Stimulated activated naive CD8-positive, alpha-beta T cell treated with anti-CD3 and anti-CD28 coated beads, Interleukin-15, amount 100 ng/mL, for 72 hours (primary cell): ENCODE data around the gene ZNF750.

ENCODE experiments used
- ATAC-seq: fragments of 150-1000 bp; cut with Tn5 transposase; 2 replicates; pipeline ENCODE4 v1.10.0; 2021; ENCODE audit warnings: mild to moderate bottlenecking, moderate library complexity
- DNase-seq, 2 donors: peaks; one replicate each; pipeline ENCODE4 v3.0.0; 2021 to 2022
- H3K27ac Mint-ChIP-seq, 2 donors: one replicate each; pipeline ENCODE4 v1.8.0; 2022; ENCODE audit warnings: mild to moderate bottlenecking in 2 of 2, mixed read lengths in 2 of 2, moderate library complexity in 2 of 2
- H3K27me3 Mint-ChIP-seq: one replicate; pipeline ENCODE4 v1.8.0; 2022; ENCODE audit warnings: mixed read lengths
- H3K4me1 Mint-ChIP-seq: one replicate; pipeline ENCODE4 v1.8.0; 2022; ENCODE audit warnings: mild to moderate bottlenecking, mixed read lengths
- H3K4me3 Mint-ChIP-seq, 2 donors: one replicate each; pipeline ENCODE4 v1.8.0; 2022; ENCODE audit warnings: mild to moderate bottlenecking in 2 of 2, mixed read lengths in 2 of 2, moderate library complexity in 1 of 2
- H3K9me3 Mint-ChIP-seq, 2 donors: one replicate each; pipeline ENCODE4 v1.8.0; 2022; ENCODE audit warnings: mixed read lengths in 2 of 2

ZNF750 gene

DNA sequence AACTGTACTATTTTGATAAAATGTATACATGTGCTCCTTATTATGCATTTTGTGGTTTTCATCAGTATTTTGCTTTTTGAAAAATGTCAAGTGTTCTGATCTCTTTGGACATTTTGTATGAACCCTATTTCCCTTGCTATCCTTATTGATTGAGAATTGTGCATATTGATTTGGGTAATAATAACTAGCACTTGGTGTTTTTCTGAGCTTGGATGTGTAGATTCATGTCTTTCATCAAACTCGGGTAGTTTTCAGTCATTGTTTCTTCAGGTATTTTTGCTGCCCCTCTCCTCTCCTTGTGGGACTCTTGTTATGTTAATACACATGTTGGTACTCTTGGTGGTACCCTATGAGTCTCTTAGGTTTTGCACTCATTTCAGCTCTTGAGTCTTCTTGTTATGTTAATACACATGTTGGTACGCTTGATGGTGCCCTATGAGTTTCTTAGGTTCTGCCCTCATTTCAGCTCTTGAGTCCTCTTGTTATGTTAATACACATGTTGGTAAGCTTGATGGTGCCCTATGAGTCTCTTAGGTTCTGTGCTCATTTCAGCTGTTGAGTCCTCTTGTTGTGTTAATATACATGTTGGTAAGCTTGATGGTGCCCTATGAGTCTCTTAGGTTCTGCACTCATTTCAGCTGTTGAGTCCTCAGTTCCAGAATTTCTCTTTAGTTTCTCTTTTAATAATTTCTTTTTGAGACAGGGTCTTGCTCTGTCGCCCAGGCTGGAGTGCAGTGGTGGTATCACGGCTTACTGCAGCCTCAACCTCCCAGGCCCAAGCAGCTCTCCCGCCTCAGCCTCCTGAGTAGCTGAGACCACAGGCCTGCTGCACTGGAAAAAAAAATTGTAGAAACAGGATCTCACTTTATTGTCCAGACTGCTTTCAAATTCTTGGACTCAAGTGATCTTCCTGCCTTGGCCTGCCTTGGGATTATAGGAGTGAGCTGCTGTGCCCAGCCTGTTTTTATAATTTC lies 19.3 kb downstream of the ZNF750 start:
- H3K4me1 Mint-ChIP-seq, result peaks cover 4% of the 10 kb centered on the region
- no peak overlapping the region for H3K27ac Mint-ChIP-seq
- H3K9me3 Mint-ChIP-seq, result peaks cover 5 to 9% of the 10 kb centered on the region in 2 donors
- H3K27me3 Mint-ChIP-seq, result no peaks in the 10 kb centered on the region
- H3K4me3 Mint-ChIP-seq, result no peak overlapping the region
- DNase-seq, result no peak
- no peak for ATAC-seq

GRCh38 chr17:82817947-82818346 lies 21.9 kb downstream of the ZNF750 start:
- DNase-seq (no peak), ATAC-seq (no peak)
- H3K27ac Mint-ChIP-seq, result no peak overlapping the region
- H3K9me3 Mint-ChIP-seq, result peaks cover 5 to 9% of the 10 kb centered on the region in 2 donors
- H3K4me3 Mint-ChIP-seq, result no peak overlapping the region
- H3K4me1 Mint-ChIP-seq, result peaks cover 16% of the 10 kb centered on the region
- H3K27me3 Mint-ChIP-seq, result no peaks in the 10 kb centered on the region

GRCh38 chr17:82816358-82816757 lies 23.5 kb downstream of the ZNF750 start:
- ATAC-seq (no peak), DNase-seq (no peak)
- peaks cover 5 to 9% of the 10 kb centered on the region in 2 donors for H3K9me3 Mint-ChIP-seq
- H3K27me3 Mint-ChIP-seq, result no peaks in the 10 kb centered on the region
- peak overlapping the region in 1 of 2 donors; percentile 86 for H3K27ac Mint-ChIP-seq
- peaks cover 16% of the 10 kb centered on the region for H3K4me1 Mint-ChIP-seq
- no peak overlapping the region for H3K4me3 Mint-ChIP-seq

- ATAC-seq, result no peak
- Mint-ChIP-seq H3K27ac (peak overlapping the region in 1 of 2 donors; percentile 86), H3K4me3 (no peak overlapping the region), H3K27me3 (no peaks in the 10 kb centered on the region), H3K9me3 (peaks cover 5 to 9% of the 10 kb centered on the region in 2 donors), H3K4me1 (peaks cover 16% of the 10 kb centered on the region)
- no peak for DNase-seq
Measured at GRCh38 chr17:82815790-82816305, 24.0 kb downstream of the ZNF750 start.

DNA sequence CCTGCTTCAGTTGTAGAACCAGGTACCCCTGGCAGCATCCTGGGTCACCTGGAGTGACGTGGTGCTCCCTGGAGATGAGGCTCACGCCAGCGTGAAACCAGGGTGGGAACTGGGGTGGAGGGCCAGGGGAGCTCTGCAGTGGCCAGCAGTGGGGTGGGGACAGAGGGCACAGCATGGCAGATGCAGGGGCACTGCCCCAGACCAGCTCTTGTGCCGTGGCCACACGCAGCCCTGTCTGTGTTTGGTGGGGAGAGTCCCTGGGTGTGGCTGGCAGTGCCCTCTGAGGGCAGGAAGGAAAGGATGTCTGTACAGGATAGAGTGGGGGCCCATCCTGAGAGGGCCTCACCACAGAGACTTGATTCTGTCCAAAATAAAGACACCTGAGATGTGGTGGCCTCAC lies 24.5 kb downstream of the ZNF750 start:
- Mint-ChIP-seq H3K4me3 (no peak overlapping the region), H3K4me1 (peaks cover 16% of the 10 kb centered on the region), H3K27me3 (no peaks in the 10 kb centered on the region), H3K9me3 (peaks cover 2 to 4% of the 10 kb centered on the region in 2 donors), H3K27ac (peak overlapping the region in 1 of 2 donors; percentile 63)
- no peak for ATAC-seq
- DNase-seq, result no peak

GRCh38 chr17:82814834-82815233 lies 25.0 kb downstream of the ZNF750 start:
- DNase-seq (no peak), ATAC-seq (no peak)
- Mint-ChIP-seq H3K4me3 (no peak overlapping the region), H3K27me3 (no peaks in the 10 kb centered on the region), H3K4me1 (peaks cover 16% of the 10 kb centered on the region), H3K27ac (no peak overlapping the region), H3K9me3 (no peaks in the 10 kb centered on the region)

DNA sequence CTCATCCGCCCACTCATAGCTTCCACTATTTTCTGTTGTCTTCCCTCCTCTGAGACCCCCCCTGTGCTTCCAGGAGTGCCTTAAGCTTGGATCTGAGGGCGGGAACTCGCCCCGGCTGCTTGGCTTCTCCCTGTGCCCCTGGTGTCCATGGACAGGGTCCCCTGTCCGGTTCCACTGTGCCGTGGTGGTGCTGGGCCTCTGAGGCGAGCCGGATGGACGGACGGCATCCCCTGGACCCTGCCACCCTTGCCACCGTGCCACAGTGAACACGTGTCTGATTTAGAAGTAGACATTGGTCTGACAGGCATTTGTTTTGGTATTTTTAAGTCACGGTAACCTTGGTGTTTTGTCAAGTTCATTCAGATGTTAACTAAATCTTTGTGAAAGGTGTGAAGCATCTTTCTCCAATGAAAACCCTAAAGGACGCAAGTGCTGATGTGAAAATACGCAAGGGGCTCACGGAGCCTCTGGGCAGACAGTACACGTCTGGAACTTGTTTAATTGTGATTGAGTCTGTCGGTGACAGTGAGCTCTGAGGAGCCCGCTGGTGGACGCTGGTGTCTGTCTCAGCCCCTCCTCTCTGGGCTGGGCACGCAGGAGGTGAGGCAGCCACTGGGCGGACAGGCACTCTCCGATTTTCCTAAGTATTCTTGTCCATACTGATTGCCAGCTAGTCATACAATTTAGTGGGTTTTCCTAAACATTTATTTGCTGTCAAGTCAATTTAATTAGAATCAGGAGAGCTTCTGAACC lies 26.3 kb downstream of the ZNF750 start:
- no peak for ATAC-seq
- Mint-ChIP-seq H3K9me3 (no peaks in the 10 kb centered on the region), H3K27ac (peak overlapping the region in 1 of 2 donors; percentile 61), H3K4me1 (peaks cover 16% of the 10 kb centered on the region), H3K27me3 (no peaks in the 10 kb centered on the region), H3K4me3 (no peak overlapping the region)
- DNase-seq, result no peak

GRCh38 chr17:82812601-82813000 lies 27.2 kb downstream of the ZNF750 start:
- H3K4me3 Mint-ChIP-seq, result no peak overlapping the region
- no peaks in the 10 kb centered on the region for H3K9me3 Mint-ChIP-seq
- no peak for ATAC-seq
- DNase-seq, result no peak
- peaks cover 16% of the 10 kb centered on the region for H3K4me1 Mint-ChIP-seq
- no peak overlapping the region for H3K27ac Mint-ChIP-seq
- no peaks in the 10 kb centered on the region for H3K27me3 Mint-ChIP-seq

DNA sequence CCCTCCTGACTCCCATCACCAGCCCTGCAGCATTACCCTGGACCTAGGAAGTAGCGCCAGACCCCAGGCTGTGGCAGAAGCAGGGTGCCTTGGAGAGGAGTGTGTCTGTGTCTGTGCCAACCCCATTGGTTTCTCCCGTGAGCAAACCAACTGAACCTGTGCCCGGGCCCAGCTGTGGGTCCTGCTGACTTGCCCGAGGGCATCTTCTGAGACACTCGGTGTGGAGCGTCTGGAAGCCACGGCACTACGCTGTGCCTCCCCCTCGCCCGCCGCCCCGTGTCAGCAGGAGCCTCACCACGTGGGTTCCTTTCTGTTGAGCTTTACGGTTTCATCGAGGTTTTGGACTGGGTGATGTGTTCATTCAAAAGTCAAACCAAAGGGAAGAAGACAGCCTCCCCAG lies 27.8 kb downstream of the ZNF750 start:
- Mint-ChIP-seq H3K27ac (peak overlapping the region in 1 of 2 donors; percentile 79), H3K27me3 (no peaks in the 10 kb centered on the region), H3K4me3 (no peak overlapping the region), H3K4me1 (peaks cover 16% of the 10 kb centered on the region), H3K9me3 (no peaks in the 10 kb centered on the region)
- DNase-seq (no peak), ATAC-seq (no peak)

- H3K27me3 Mint-ChIP-seq, result no peaks in the 10 kb centered on the region
- peak overlapping the region; percentile 6 to 97 for H3K27ac Mint-ChIP-seq
- DNase-seq (no peak), ATAC-seq (no peak)
- peaks cover 14% of the 10 kb centered on the region for H3K4me1 Mint-ChIP-seq
- no peaks in the 10 kb centered on the region for H3K9me3 Mint-ChIP-seq
- H3K4me3 Mint-ChIP-seq, result no peak overlapping the region
Measured at GRCh38 chr17:82810644-82811430, 29.0 kb downstream of the ZNF750 start.

DNA sequence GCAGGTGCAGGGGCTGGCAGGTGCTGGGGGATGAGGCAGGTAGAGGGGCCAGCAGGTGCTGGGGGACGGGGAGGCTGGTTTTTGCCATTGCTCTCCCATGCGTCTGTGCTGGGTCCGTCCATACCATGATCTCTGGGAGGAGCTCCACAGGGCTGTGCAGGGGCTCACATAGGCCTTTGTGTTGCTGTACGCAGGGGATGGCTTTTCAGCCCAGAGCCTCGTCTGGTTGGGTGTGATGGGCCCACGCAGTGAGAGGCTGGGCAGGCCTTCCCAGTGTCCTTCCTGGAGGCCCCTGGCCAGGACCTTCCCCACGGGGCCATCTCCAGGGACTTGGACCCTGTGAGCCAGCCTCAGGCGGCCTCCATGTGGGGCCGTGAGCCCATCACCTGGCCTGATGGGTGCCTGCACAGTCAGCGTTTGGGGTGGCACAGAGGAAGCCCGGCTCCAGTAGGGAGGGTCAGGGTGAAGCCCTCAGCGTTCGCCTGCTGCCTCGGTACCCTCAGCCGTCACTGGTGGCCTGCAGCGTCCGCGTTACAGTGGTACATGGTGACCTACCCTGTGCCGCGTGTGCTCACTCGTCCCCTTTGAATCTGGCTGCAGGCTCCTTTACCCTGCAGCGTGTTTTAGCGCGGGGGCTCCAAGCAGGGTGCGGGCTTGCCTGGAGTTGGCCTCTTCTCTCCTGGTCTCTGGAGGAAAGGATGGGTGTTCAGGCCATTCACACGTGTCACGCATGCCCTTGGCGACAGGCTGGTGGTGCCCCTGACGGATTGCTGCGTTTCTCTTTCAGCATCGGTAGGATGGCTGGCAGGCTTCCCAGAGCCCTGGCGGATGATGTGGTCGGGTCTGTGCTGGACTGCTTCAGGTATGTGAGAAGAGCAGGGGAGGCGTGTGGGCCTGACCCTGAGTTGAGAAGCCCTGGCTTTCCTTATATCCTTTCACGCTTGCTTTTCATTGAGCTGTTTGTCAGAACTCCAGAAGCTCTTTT lies 30.6 kb downstream of the ZNF750 start:
- Mint-ChIP-seq H3K4me3 (no peak overlapping the region), H3K4me1 (no peaks in the 10 kb centered on the region), H3K27ac (no peak overlapping the region)

DNA sequence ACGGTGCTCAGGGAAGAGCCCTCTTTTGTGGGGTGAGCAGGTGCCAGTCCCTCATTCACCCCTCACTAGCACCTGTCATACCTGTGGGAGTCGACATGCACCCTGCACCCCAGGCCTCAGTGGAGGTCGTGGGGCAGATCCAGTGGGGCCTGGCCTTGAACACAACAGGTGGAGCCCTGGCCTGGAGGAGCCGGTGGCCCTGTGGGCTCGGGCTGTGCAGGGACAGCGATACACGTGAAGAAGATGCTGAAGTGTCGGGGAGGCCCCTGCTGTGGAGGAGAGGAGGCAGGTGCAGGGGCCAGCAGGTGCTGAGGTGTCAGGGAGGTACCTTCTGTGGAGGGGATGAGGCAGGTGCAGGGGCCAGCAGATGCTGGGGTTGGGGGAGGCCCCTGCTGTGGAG lies 31.8 kb downstream of the ZNF750 start:
- ATAC-seq, result no peak
- H3K9me3 Mint-ChIP-seq, result no peaks in the 10 kb centered on the region
- H3K27ac Mint-ChIP-seq, result peak overlapping the region in 1 of 2 donors; percentile 69
- H3K4me3 Mint-ChIP-seq, result no peak overlapping the region
- DNase-seq, result no peak
- no peaks in the 10 kb centered on the region for H3K4me1 Mint-ChIP-seq
- H3K27me3 Mint-ChIP-seq, result no peaks in the 10 kb centered on the region

More for the DNA sequence above, 30.6 kb downstream of the ZNF750 start:
- no peak for DNase-seq
- H3K27me3 Mint-ChIP-seq, result no peaks in the 10 kb centered on the region
- ATAC-seq, result no peak
- H3K9me3 Mint-ChIP-seq, result no peaks in the 10 kb centered on the region

DNA sequence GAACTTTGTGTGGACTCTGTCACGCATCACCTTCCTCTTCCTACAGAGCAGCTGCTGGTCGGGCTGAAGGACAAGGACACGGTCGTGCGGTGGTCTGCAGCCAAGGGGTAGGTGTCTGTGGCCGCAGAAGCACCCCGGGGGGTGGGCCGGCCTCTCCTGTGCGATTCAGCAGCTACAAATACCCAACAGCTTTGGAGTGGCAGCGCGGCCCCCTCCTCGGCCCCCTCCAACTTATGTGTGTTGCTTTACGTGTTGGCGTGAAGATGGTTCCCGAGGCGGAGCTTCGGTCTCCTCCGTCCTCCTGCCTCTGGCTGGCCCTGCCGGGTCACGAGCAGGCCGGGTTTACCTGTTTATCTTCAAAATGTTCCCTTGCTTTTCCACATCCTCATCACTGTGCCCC lies 32.3 kb downstream of the ZNF750 start:
- no peaks in the 10 kb centered on the region for H3K9me3 Mint-ChIP-seq
- H3K4me1 Mint-ChIP-seq, result no peaks in the 10 kb centered on the region
- H3K27ac Mint-ChIP-seq, result peak overlapping the region in 1 of 2 donors; percentile 69
- H3K4me3 Mint-ChIP-seq, result no peak overlapping the region
- ATAC-seq, result no peak
- H3K27me3 Mint-ChIP-seq, result no peaks in the 10 kb centered on the region
- DNase-seq, result no peak

- H3K4me1 Mint-ChIP-seq, result peaks cover 3% of the 10 kb centered on the region
- peak overlapping the region; percentile 13 to 37 for H3K27ac Mint-ChIP-seq
- H3K27me3 Mint-ChIP-seq, result no peaks in the 10 kb centered on the region
- no peak for ATAC-seq
- no peak for DNase-seq
- no peaks in the 10 kb centered on the region for H3K9me3 Mint-ChIP-seq
- no peak overlapping the region for H3K4me3 Mint-ChIP-seq
Measured at GRCh38 chr17:82807101-82807500, 32.7 kb downstream of the ZNF750 start.
